Heart left ventricle (tissue), 13 donors: ENCODE measurements around the gene SPAG7.

Source experiments
- POLR2A ChIP-seq, 2 donors: fragments of 450-650 bp; IDR thresholded peaks; one replicate each; pipeline ENCODE4 v1.6.1; 2017; ENCODE audit warnings: antibody characterized with exemption in 2 of 2, mild to moderate bottlenecking in 2 of 2, moderate library complexity in 2 of 2
- TF ChIP-seq, protein P1 (sequence below), 12 donors: fragments of 200-600 bp; sonication (generic) in 4 of 12; IDR thresholded peaks; one replicate each; pipeline versions ENCODE4 v1.5.0 to v1.8.0; 2018 to 2022; ENCODE audit warnings: antibody characterized with exemption in 12 of 12, mild to moderate bottlenecking in 5 of 12
- donor health status: ischemic (EF 13 %, LVEDD 7.1; RV severe dilation, severe dysfunction).
- donor health status: DM: no; HTN: yes; CAD: no.
- donor health status: DM: no; HTN: no; CAD: no.
- donor health status: ischemic (EF 25% LVEDD 6.9; RV normal size, moderate dysfunction).
- donor health status: ischemic (EF 25% LVEDD 5.7; RV mildly dilated, moderate dysfunction).
- donor health status: ischemic (EF 35%, LVEDD 5.7; RV mildly dilated, moderate dysfunction).
- donor health status: nonischemic (EF 11% LVEDD 7.7; RV severe dilation, severe dysfunction).
- donor health status: DM: yes; HTN: yes; CAD: no.
- donor health status: PGD.
- donor health status: ischemic (EF 29% LVEDD 5.4; RV normal size, mild dysfunction).
- donor health status: nonischemic (EF 23%, LVEDD 6.1; RV moderate dilation, normal function).

DNA sequence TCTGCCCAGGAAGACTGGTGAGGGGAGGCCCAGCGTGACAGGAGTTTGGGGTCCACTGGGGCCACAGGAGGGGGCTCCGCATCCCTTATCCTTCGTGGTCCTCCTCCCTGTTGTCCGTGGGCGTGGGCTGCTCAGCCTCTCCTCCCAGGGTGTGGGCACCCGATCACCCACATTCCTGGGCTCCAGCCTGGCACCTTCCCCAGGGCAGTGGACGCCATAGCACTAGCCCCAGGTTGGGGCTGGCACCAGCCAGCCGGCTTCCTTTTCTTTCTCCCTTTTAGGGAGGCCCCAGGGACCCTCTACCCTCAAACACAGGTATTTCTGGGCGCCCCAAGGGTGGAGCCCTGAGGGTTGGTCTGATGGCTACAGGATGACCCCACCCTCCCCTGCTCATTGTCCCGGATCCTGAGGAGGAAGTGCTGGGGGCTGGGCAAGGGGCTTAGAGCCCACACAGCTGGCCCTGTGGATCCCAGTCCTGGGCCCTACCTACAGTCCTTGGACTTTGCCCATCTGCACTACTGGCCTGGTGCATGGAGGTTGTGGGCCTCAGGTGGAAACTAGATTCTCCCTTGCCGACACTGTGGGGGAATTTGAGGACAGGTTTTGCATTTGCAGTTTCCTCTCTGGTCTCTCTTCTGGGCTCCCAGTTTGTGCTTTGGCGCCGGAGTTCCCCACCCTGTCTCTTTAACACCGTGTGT lies 31.3 kb upstream of the SPAG7 start:
- TF ChIP-seq, protein P1, sequence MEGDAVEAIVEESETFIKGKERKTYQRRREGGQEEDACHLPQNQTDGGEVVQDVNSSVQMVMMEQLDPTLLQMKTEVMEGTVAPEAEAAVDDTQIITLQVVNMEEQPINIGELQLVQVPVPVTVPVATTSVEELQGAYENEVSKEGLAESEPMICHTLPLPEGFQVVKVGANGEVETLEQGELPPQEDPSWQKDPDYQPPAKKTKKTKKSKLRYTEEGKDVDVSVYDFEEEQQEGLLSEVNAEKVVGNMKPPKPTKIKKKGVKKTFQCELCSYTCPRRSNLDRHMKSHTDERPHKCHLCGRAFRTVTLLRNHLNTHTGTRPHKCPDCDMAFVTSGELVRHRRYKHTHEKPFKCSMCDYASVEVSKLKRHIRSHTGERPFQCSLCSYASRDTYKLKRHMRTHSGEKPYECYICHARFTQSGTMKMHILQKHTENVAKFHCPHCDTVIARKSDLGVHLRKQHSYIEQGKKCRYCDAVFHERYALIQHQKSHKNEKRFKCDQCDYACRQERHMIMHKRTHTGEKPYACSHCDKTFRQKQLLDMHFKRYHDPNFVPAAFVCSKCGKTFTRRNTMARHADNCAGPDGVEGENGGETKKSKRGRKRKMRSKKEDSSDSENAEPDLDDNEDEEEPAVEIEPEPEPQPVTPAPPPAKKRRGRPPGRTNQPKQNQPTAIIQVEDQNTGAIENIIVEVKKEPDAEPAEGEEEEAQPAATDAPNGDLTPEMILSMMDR (IDR thresholded peaks at IDR 0.05): no peak
- no peak for TF ChIP-seq POLR2A (IDR thresholded peaks at IDR 0.05)
